Keratinocyte (primary cell): ENCODE data around the gene LGI4. TPM values are rescaled to one million over a fixed set of nuclear protein-coding genes. Genes with fewer than 3 reads are reported as not detected.
"Not testable (repeated sequence)": the region's sequence is repeated elsewhere in the genome, so short reads cannot be mapped to it uniquely, and the experiment has no call there.

ENCODE experiments used
- DNase-seq: peaks from one replicate; pipeline ENCODE4 v3.0.0-alpha.2; 2011; ENCODE audit warnings: low read depth, missing footprints, low spot score
- FAIRE-seq: peaks from 2 replicates; lab custom pipeline; 2011; peaks lifted over from hg19 to GRCh38; lab: Jason Lieb, UNC
- H2AFZ ChIP-seq: 2 replicates; pipeline ENCODE4 v1.6.0; 2012; ENCODE audit warnings: low read length, control low read depth, inconsistent platforms; ENCODE audit not compliant: control insufficient read depth
- H3K27ac ChIP-seq: 2 replicates; pipeline ENCODE4 v1.5.1; 2011; ENCODE audit warnings: low read length; ENCODE audit not compliant: control insufficient read depth, insufficient read depth
- H3K27me3 ChIP-seq: 3 replicates; pipeline ENCODE4 v1.6.0; 2011; ENCODE audit warnings: low read length; ENCODE audit not compliant: control insufficient read depth, insufficient read depth; ENCODE audit errors: extremely low read depth
- H3K36me3 ChIP-seq, 2 experiments: 2 replicates in 1 of 2; 3 replicates in 1 of 2; pipeline ENCODE4 v1.5.1; 2011; ENCODE audit warnings: low read length in 2 of 2, mild to moderate bottlenecking in 1 of 2; ENCODE audit not compliant: control insufficient read depth in 2 of 2, insufficient read depth in 2 of 2; ENCODE audit errors: extremely low read depth in 1 of 2
- H3K4me1 ChIP-seq: 3 replicates; pipeline ENCODE4 v1.5.1; 2011; ENCODE audit warnings: low read length; ENCODE audit not compliant: control insufficient read depth, insufficient read depth; ENCODE audit errors: extremely low read depth
- H3K4me2 ChIP-seq: 3 replicates; pipeline ENCODE4 v1.6.0; 2011; ENCODE audit warnings: low read depth, low read length; ENCODE audit not compliant: control insufficient read depth, insufficient read depth; ENCODE audit errors: extremely low read depth
- H3K4me3 ChIP-seq, 3 experiments: fragments of 200-600 bp in 1 of 3; sonication (generic) in 1 of 3; 2 replicates in 2 of 3; 3 replicates in 1 of 3; pipeline ENCODE4 v1.5.1; 2011 to 2016; ENCODE audit warnings: low read length in 3 of 3, mild to moderate bottlenecking in 3 of 3, control low read depth in 2 of 3, inconsistent platforms in 1 of 3, low read depth in 1 of 3, mixed read lengths in 1 of 3, mixed run types in 1 of 3, moderate library complexity in 1 of 3; ENCODE audit not compliant: control insufficient read depth in 2 of 3, insufficient read depth in 2 of 3; ENCODE audit errors: extremely low read depth in 1 of 3
- H3K79me2 ChIP-seq: 2 replicates; pipeline ENCODE4 v1.6.0; 2012; ENCODE audit warnings: low read length; ENCODE audit not compliant: control insufficient read depth, insufficient read depth
- H3K9ac ChIP-seq: 3 replicates; pipeline ENCODE4 v1.6.0; 2011; ENCODE audit warnings: low read length; ENCODE audit not compliant: control insufficient read depth, insufficient read depth; ENCODE audit errors: extremely low read depth
- H3K9me1 ChIP-seq: 3 replicates; pipeline ENCODE4 v1.6.0; 2011; ENCODE audit warnings: low read length; ENCODE audit not compliant: control insufficient read depth, insufficient read depth; ENCODE audit errors: extremely low read depth
- H3K9me3 ChIP-seq: 2 replicates; pipeline ENCODE4 v1.5.1; 2012; ENCODE audit warnings: low read depth, low read length; ENCODE audit not compliant: control insufficient read depth
- H4K20me1 ChIP-seq: 3 replicates; pipeline ENCODE4 v1.6.0; 2011; ENCODE audit warnings: low read length; ENCODE audit not compliant: control insufficient read depth, insufficient read depth; ENCODE audit errors: extremely low read depth
- EZH2 ChIP-seq: IDR thresholded peaks from one replicate; pipeline ENCODE4 v1.6.1; 2012; ENCODE audit warnings: inconsistent platforms, mild to moderate bottlenecking, low read length, moderate library complexity
- dilution Hi-C: fragments of 300-500 bp; cut with MboI; formaldehyde crosslinking; loops from one replicate; pipeline ENCODE4 v1.7.0; 2020; ENCODE audit warnings: low sequenced_read_pairs; ENCODE audit not compliant: extremely low pct_ligation_motif_present
- polyA plus RNA-seq, 5 experiments: library from polyadenylated mRNA; depleted of rRNA in 3 of 5; stranded (reverse) in 3 of 5; stranded (forward) in 1 of 5; unstranded in 1 of 5; fragments of >200 nt; gene quantifications; 1 replicate in 1 of 5; 2 replicates in 3 of 5; 3 replicates in 1 of 5; pipeline versions ENCODE4 v1.2.1 to v1.2.3, GENCODE V29; 2011 to 2012; ENCODE audit warnings: missing spikeins in 2 of 5, low read depth in 1 of 5, low replicate concordance in 1 of 5
- TF ChIP-seq, protein P1 (sequence below), 3 experiments: IDR thresholded peaks in 1 of 3; conservative IDR thresholded peaks in 1 of 3; optimal IDR thresholded peaks in 1 of 3; 2 replicates in 2 of 3; 3 replicates in 1 of 3; pipeline versions ENCODE3 to v1.5.1; 2011; ENCODE audit warnings: low read length in 3 of 3, mild to moderate bottlenecking in 3 of 3, moderate library complexity in 2 of 3, control low read depth in 1 of 3, inconsistent platforms in 1 of 3; ENCODE audit not compliant: insufficient read depth in 2 of 3; ENCODE audit errors: extremely low read depth in 1 of 3

LGI4 gene
- polyA plus RNA-seq, 1 donor (not counting 4 experiments of a cell fraction or from before 2014, with no cell fraction given), result 0.01 TPM

DNA sequence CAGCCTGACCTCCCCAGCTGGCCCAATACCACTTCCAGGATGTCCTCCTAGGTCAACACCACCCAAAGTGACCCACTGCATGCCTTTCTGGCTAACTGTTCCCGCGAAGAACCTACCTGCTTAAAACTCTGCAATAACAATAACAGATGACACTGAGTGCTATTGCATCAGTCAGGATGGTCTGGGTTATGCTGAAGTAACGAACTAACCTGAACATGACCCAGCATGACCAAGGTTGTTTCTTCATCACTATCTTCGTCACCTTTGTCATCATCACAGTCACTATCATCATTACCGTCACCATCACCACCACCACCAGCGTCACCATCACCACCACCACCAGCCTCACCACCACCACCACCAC lies 29.8 kb downstream of the LGI4 start:
- DNase-seq, result no peak
- H3K9me3 ChIP-seq, result no peaks in the 10 kb centered on the region
- H3K9ac ChIP-seq, result no peak overlapping the region
- H2AFZ ChIP-seq, result no peak overlapping the region
- H3K36me3 ChIP-seq, result no peaks in the 10 kb centered on the region
- peaks cover 27% of the 10 kb centered on the region for H3K4me1 ChIP-seq
- no peak for FAIRE-seq
- H3K4me2 ChIP-seq, result no peak overlapping the region
- H3K27me3 ChIP-seq, result no peaks in the 10 kb centered on the region
- no peaks in the 10 kb centered on the region for H4K20me1 ChIP-seq
- H3K4me3 ChIP-seq, result no peak overlapping the region
- TF ChIP-seq, protein P1, sequence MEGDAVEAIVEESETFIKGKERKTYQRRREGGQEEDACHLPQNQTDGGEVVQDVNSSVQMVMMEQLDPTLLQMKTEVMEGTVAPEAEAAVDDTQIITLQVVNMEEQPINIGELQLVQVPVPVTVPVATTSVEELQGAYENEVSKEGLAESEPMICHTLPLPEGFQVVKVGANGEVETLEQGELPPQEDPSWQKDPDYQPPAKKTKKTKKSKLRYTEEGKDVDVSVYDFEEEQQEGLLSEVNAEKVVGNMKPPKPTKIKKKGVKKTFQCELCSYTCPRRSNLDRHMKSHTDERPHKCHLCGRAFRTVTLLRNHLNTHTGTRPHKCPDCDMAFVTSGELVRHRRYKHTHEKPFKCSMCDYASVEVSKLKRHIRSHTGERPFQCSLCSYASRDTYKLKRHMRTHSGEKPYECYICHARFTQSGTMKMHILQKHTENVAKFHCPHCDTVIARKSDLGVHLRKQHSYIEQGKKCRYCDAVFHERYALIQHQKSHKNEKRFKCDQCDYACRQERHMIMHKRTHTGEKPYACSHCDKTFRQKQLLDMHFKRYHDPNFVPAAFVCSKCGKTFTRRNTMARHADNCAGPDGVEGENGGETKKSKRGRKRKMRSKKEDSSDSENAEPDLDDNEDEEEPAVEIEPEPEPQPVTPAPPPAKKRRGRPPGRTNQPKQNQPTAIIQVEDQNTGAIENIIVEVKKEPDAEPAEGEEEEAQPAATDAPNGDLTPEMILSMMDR (optimal IDR thresholded peaks at IDR 0.05 in 1 of 3, IDR thresholded peaks at IDR 0.05 in 1 of 3, conservative IDR thresholded peaks at IDR 0.05 in 1 of 3; ENCODE audit: extremely low read depth in 1 of 3, insufficient read depth in 2 of 3, low read length in 3 of 3), result no peak
- TF ChIP-seq EZH2, result no peak
- H3K27ac ChIP-seq, result no peak overlapping the region
- no peaks in the 10 kb centered on the region for H3K9me1 ChIP-seq
- dilution Hi-C loops, result no loop called here
- H3K79me2 ChIP-seq, result no peaks in the 10 kb centered on the region

DNA sequence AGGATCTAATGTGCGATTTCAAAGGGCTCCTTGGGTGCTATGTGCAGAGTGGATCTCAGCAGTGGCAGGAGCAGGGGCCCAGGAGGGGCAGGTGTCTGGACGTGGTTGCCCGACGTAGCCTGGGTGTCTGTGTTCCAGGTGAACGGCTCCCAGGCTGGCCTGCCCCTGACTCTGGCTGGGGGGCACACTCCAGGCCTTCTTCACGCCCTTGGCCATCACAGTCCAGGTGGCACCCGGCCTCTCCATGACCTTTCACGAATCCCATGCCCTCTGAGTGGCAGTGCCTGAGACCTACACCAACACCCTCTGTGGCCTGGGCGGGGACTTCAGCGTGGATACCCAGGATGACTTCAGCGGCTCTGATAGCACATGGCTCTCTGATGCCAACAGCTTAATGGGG lies 30.5 kb downstream of the LGI4 start:
- H3K4me3 ChIP-seq, result no peak overlapping the region
- no peaks in the 10 kb centered on the region for H3K36me3 ChIP-seq
- no peak overlapping the region for H3K9ac ChIP-seq
- no peaks in the 10 kb centered on the region for H4K20me1 ChIP-seq
- H3K27ac ChIP-seq, result no peak overlapping the region
- peaks cover 20% of the 10 kb centered on the region for H3K4me1 ChIP-seq
- no peaks in the 10 kb centered on the region for H3K9me3 ChIP-seq
- no peaks in the 10 kb centered on the region for H3K27me3 ChIP-seq
- H2AFZ ChIP-seq, result no peak overlapping the region
- H3K4me2 ChIP-seq, result no peak overlapping the region
- DNase-seq (no peak), FAIRE-seq (no peak)
- dilution Hi-C loops, result no loop called here
- TF ChIP-seq, protein P1 (optimal IDR thresholded peaks at IDR 0.05 in 1 of 3, IDR thresholded peaks at IDR 0.05 in 1 of 3, conservative IDR thresholded peaks at IDR 0.05 in 1 of 3; ENCODE audit: extremely low read depth in 1 of 3, insufficient read depth in 2 of 3, low read length in 3 of 3), result no peak
- TF ChIP-seq EZH2, result no peak
- no peaks in the 10 kb centered on the region for H3K9me1 ChIP-seq
- no peaks in the 10 kb centered on the region for H3K79me2 ChIP-seq

DNA sequence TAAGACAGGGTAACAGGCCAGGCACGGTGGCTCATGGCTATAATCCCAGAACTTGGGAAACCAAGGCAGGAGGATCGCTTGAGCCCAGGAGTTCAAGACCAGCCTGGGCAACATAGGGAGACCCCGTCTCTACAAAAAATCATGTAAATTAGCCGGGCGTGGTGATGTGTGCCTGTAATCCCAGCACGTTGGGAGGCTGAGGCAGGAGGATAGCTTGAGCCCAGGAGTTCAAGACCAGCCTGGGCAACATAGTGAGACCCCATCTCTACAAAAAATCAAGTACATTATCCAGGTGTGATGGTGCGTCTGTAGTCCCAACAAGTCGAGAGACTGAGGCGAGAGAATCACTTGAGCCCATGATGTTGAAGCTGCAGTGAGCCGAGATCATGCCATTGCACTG lies 31.2 kb downstream of the LGI4 start:
- H3K9ac ChIP-seq, H3K4me2 ChIP-seq, DNase-seq, H3K4me3 ChIP-seq, H3K79me2 ChIP-seq, H3K27me3 ChIP-seq, H3K9me3 ChIP-seq, H3K9me1 ChIP-seq, dilution Hi-C loops, H4K20me1 ChIP-seq, FAIRE-seq, H3K36me3 ChIP-seq, H2AFZ ChIP-seq, H3K27ac ChIP-seq: not testable (repeated sequence)
- peaks cover 19% of the 10 kb centered on the region for H3K4me1 ChIP-seq

DNA sequence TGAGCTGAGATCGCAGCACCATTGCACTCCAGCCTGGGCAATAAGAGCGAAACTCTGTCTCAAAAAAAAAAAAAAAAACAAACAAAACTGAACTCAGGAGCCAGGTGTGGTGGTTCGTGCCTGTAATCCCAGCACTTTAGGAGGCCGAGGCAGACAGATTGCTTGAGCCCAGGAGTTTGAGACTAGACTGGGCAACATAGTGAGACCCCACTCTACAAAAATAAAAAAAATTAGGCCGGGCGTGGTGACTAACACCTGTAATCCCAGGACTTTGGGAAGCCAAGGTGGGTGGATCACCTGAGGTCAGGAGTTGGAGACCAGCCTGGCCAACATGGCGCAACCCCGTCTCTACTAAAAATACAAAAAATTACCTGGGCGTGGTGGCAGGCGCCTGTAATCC lies 32.9 kb downstream of the LGI4 start:
- H3K9ac ChIP-seq, H3K79me2 ChIP-seq, H2AFZ ChIP-seq, dilution Hi-C loops, H4K20me1 ChIP-seq, H3K27me3 ChIP-seq, H3K9me1 ChIP-seq, H3K9me3 ChIP-seq, H3K27ac ChIP-seq, H3K4me3 ChIP-seq, H3K36me3 ChIP-seq, H3K4me2 ChIP-seq, DNase-seq, FAIRE-seq: not testable (repeated sequence)
- peaks cover 14% of the 10 kb centered on the region for H3K4me1 ChIP-seq
